Activated CD8-positive, alpha-beta T cell treated with anti-CD3 and anti-CD28 coated beads for 36 hours (primary cell): Measurements from ENCODE around the gene USO1. TPM values are rescaled to one million over a fixed set of nuclear protein-coding genes. Genes with fewer than 3 reads are reported as not detected.

ENCODE experiments used
- ATAC-seq: fragments of 200-7000 bp; cut with Tn5 transposase; one replicate; pipeline ENCODE4 v1.10.0; 2021; ENCODE audit warnings: mild to moderate bottlenecking, moderate library complexity
- CTCF ChIA-PET: fragments of 350-600 bp; sonication (Branson Sonifier 250); formaldehyde crosslinking; loops from one replicate; lab custom pipeline; 2021; ENCODE audit warnings: antibody characterized with exemption; lab: Charles Lee
- POLR2A ChIA-PET: fragments of 350-600 bp; sonication (Branson Sonifier 250); formaldehyde crosslinking; loops from one replicate; lab custom pipeline; 2021; ENCODE audit warnings: antibody characterized with exemption; lab: Charles Lee
- DNase-seq: peaks from one replicate; pipeline ENCODE4 v3.0.0-alpha.2; 2020
- H3K27ac Mint-ChIP-seq: one replicate; pipeline ENCODE4 v1.8.0; 2021; ENCODE audit warnings: mild to moderate bottlenecking, mixed read lengths
- H3K27me3 Mint-ChIP-seq: one replicate; pipeline ENCODE4 v1.8.0; 2021; ENCODE audit warnings: mixed read lengths
- H3K36me3 Mint-ChIP-seq: one replicate; pipeline ENCODE4 v1.8.0; 2021; ENCODE audit warnings: low read depth, mixed read lengths
- H3K4me1 Mint-ChIP-seq: one replicate; pipeline ENCODE4 v1.8.0; 2021; ENCODE audit warnings: low read depth, mixed read lengths
- H3K4me3 Mint-ChIP-seq: one replicate; pipeline ENCODE4 v1.8.0; 2021; ENCODE audit warnings: mild to moderate bottlenecking, moderate library complexity, mixed read lengths
- H3K9me3 Mint-ChIP-seq: one replicate; pipeline ENCODE4 v1.8.0; 2021; ENCODE audit warnings: mixed read lengths
- intact Hi-C: fragments of 100-400 bp; cut with micrococcal nuclease; formaldehyde crosslinking; loops from one replicate; pipeline ENCODE4 v1.10.0; 2022
- total RNA-seq, 2 experiments: library from RNA; stranded (reverse); gene quantifications; one replicate each; pipeline ENCODE4 v1.2.3, GENCODE V29; 2021
- TF ChIP-seq, protein P1 (sequence below): fragments of 200-600 bp; IDR thresholded peaks from one replicate; pipeline ENCODE4 v1.8.0; 2022; ENCODE audit warnings: antibody characterized with exemption, mild to moderate bottlenecking

Gene USO1, protein sequence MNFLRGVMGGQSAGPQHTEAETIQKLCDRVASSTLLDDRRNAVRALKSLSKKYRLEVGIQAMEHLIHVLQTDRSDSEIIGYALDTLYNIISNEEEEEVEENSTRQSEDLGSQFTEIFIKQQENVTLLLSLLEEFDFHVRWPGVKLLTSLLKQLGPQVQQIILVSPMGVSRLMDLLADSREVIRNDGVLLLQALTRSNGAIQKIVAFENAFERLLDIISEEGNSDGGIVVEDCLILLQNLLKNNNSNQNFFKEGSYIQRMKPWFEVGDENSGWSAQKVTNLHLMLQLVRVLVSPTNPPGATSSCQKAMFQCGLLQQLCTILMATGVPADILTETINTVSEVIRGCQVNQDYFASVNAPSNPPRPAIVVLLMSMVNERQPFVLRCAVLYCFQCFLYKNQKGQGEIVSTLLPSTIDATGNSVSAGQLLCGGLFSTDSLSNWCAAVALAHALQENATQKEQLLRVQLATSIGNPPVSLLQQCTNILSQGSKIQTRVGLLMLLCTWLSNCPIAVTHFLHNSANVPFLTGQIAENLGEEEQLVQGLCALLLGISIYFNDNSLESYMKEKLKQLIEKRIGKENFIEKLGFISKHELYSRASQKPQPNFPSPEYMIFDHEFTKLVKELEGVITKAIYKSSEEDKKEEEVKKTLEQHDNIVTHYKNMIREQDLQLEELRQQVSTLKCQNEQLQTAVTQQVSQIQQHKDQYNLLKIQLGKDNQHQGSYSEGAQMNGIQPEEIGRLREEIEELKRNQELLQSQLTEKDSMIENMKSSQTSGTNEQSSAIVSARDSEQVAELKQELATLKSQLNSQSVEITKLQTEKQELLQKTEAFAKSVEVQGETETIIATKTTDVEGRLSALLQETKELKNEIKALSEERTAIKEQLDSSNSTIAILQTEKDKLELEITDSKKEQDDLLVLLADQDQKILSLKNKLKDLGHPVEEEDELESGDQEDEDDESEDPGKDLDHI
- total RNA-seq, result 10 to 100 TPM; 50.5 to 52.0 TPM

DNA sequence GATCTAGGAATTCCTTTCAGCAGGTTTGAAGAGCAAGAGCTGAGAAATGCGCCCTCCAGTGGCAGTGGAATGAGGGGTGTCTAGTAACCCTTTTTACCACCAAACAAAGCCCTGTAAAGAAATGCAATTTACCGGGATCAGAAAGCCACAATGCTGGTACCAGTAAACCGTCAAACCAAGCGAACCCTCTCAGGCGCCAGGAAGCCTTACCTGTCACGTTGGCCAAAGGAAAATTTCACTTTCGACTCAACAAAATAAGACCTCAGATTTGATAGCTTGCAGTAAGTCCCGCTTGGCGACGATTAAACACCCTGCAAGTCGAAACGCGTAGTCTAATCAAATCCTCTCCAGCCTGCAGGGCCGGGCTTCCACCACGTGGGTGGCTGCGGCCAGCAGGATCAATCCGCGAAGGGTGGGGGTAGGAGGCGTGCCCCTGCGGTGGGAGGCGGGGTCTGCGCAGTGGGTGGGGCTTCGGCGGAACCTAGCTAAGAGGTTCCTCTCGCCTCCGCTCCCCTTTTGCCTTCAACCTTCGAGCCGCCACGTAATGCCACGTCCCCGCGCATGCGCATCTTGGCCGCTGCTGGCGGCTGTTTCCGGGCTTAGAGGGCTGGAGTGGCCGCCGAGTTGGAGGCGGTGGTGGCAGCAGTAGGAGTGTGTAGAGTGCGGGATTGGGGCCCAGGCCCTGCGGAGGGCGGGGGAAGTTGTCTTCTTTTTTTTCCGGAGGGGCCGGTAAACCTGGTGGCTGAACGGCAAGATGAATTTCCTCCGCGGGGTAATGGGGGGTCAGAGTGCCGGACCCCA lies at the start of gene USO1:
TSS of gene USO1 (plus strand) at position 512 of the 801 bp plus-strand sequence. CDS start at position 755, 243 bp downstream.
- H3K9me3 Mint-ChIP-seq, result no peaks in the 10 kb centered on the region
- H3K4me3 Mint-ChIP-seq, result peak within 1 kb of the TSS; percentile 91
- intact Hi-C loops, result loop anchor here (1.0 to 5.0 kb wide), 2 partner anchors 52 to 67 kb away; no protein-coding TSS in a partner anchor
- ATAC-seq (peak; percentile 95), DNase-seq (peak; percentile 99)
- peaks cover 14% of the 10 kb centered on the region for H3K36me3 Mint-ChIP-seq
- H3K27me3 Mint-ChIP-seq, result no peaks in the 10 kb centered on the region
- peaks cover 44% of the 10 kb centered on the region for H3K4me1 Mint-ChIP-seq
- CTCF ChIA-PET, result interaction anchor here (0.6 to 4.2 kb wide), 44 partner anchors 8 to 272 kb away, joined by 3 to 63 read pairs (median 6); partner anchors contain the start of genes CDKL2, G3BP2, NAAA and ODAPH
- peak within 1 kb of the TSS; percentile 96 for H3K27ac Mint-ChIP-seq
- POLR2A ChIA-PET, result interaction anchor here (0.8 to 3.8 kb wide), 17 partner anchors 9 to 209 kb away, joined by 3 to 50 read pairs (median 4); partner anchors contain the start of genes G3BP2, RCHY1 and THAP6
- TF ChIP-seq, protein P1, sequence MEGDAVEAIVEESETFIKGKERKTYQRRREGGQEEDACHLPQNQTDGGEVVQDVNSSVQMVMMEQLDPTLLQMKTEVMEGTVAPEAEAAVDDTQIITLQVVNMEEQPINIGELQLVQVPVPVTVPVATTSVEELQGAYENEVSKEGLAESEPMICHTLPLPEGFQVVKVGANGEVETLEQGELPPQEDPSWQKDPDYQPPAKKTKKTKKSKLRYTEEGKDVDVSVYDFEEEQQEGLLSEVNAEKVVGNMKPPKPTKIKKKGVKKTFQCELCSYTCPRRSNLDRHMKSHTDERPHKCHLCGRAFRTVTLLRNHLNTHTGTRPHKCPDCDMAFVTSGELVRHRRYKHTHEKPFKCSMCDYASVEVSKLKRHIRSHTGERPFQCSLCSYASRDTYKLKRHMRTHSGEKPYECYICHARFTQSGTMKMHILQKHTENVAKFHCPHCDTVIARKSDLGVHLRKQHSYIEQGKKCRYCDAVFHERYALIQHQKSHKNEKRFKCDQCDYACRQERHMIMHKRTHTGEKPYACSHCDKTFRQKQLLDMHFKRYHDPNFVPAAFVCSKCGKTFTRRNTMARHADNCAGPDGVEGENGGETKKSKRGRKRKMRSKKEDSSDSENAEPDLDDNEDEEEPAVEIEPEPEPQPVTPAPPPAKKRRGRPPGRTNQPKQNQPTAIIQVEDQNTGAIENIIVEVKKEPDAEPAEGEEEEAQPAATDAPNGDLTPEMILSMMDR, result peak; percentile 82

DNA sequence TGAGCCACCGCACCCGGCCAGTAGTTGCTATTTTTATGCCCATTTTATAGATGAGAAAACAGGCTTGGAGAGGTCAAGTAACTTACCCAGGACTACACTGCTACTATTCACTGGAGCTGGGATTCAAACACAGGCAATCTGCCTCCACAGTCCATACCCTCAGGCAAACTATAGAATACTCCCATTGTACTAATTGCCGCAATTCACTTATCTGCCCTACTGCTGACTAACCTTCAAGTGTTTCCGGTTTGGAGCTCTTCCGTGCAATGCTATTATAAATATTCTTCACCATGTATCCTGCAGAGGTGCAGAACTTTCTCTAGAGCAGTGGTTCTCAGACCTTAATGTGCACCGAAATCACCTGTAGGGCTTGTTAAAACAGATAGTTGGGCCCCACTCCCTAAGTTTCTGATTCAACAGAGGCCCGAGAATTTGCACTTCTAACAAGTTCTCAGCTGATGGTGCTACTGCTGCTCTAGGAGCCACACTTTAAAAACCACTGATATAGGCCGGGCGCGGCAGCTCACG lies 49.3 kb upstream of the USO1 start:
- Mint-ChIP-seq H3K27ac (no peak overlapping the region), H3K27me3 (no peaks in the 10 kb centered on the region), H3K4me3 (no peak overlapping the region), H3K9me3 (no peaks in the 10 kb centered on the region), H3K4me1 (peaks cover 16% of the 10 kb centered on the region), H3K36me3 (peaks cover 30% of the 10 kb centered on the region)
- DNase-seq (no peak), ATAC-seq (no peak)
- TF ChIP-seq, protein P1, result no peak
- ChIA-PET CTCF (interaction anchor here (0.6 to 2.4 kb wide), 4 partner anchors 9 to 49 kb away, joined by 3 to 14 read pairs (median 3); partner anchors contain the start of gene USO1), POLR2A (interaction anchor here (0.6 to 1.3 kb wide), 2 partner anchors 14 to 21 kb away, joined by 3 to 4 read pairs; no protein-coding TSS in a partner anchor)
- intact Hi-C loops, result no loop called here

DNA sequence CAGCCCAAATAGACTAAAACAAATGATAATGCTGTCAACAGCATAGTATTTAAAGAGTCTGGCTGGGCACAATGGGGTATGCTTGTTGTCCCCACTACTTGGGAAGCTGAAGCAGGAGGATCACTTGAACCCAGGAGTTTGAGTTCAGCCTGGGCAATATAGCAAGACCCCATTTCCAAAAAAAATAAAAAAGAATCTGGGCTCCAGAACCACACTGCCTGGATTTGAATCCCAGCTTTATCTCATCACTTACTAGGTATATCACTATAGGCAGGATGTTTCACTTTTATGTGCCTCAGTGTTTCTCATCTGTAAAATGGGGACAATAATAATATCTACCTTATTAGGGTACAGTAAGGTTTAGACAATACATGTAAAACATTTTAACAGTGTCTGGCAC lies 45.9 kb upstream of the USO1 start:
- ChIA-PET POLR2A (interaction anchor here (1.0 kb wide), 1 partner anchor 20 kb away, joined by 3 read pairs; no protein-coding TSS in a partner anchor), CTCF (interaction anchor here (1.2 kb wide), 1 partner anchor 23 kb away, joined by 3 read pairs; no protein-coding TSS in a partner anchor)
- no peaks in the 10 kb centered on the region for H3K9me3 Mint-ChIP-seq
- peaks cover 21% of the 10 kb centered on the region for H3K4me1 Mint-ChIP-seq
- no peaks in the 10 kb centered on the region for H3K36me3 Mint-ChIP-seq
- ATAC-seq (no peak), DNase-seq (no peak)
- no peak overlapping the region for H3K4me3 Mint-ChIP-seq
- H3K27ac Mint-ChIP-seq, result no peak overlapping the region
- intact Hi-C loops, result no loop called here
- no peaks in the 10 kb centered on the region for H3K27me3 Mint-ChIP-seq
- TF ChIP-seq, protein P1, result no peak

DNA sequence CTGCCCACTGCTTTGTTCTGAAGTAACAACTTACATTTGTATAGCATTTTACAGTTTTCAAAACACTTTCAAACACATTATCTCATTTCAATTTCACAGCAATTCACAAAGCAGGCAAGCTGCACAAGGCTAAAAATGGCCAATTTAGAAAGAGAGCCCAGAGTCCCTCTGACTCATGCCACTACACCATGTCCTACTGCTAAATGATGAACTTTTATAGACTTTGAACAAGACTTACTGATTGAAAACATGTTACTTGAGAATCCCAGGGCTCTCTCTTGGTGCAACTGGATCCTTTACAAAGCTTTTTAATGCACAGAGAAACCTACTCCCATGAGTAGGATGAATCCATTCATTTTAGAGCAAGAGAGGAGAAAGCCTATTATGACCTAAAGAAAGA lies 45.4 kb upstream of the USO1 start:
- Mint-ChIP-seq H3K4me1 (peaks cover 24% of the 10 kb centered on the region), H3K27ac (no peak overlapping the region), H3K27me3 (no peaks in the 10 kb centered on the region), H3K9me3 (no peaks in the 10 kb centered on the region), H3K4me3 (no peak overlapping the region), H3K36me3 (no peaks in the 10 kb centered on the region)
- ChIA-PET POLR2A (interaction anchor here (1.0 kb wide), 1 partner anchor 20 kb away, joined by 3 read pairs; no protein-coding TSS in a partner anchor), CTCF (interaction anchor here (1.2 kb wide), 1 partner anchor 23 kb away, joined by 3 read pairs; no protein-coding TSS in a partner anchor)
- intact Hi-C loops, result no loop called here
- DNase-seq (no peak), ATAC-seq (no peak)
- TF ChIP-seq, protein P1, result no peak
